ENCODE measurements around the gene ATP5ME. TPM values are rescaled to one million over a fixed set of nuclear protein-coding genes. Genes with fewer than 3 reads are reported as not detected.

Gene ATP5ME
- total and polyA plus RNA-seq, 2 of the 13 experiments (the other 11 are each of a cell fraction or from before 2014, with no cell fraction given), result 305 to 753 TPM

GRCh38 chr4:703336-704197, 29.5 kb upstream of the ATP5ME start:
- FAIRE-seq (no peak), DNase-seq (ENCODE audit: low spot score) (no peak), ATAC-seq (no peak)
- 46% methylated on average over 2 of the region's 10 CpGs for WGBS (ENCODE audit: low lambda C conversion rate)
- POLR2A ChIA-PET, result no interaction called here
- TF ChIP-seq ARID3A (IDR thresholded peaks at IDR 0.05; ENCODE audit: low read depth, low read length), result no peak
- TF ChIP-seq ZSCAN30 (CRISPR knock-in tag; IDR thresholded peaks at IDR 0.05), result no peak
- H3K4me1 ChIP-seq (ENCODE audit: insufficient read depth, low read length), result peaks cover 57% of the 10 kb centered on the region
- peaks cover 3 to 15% of the 10 kb centered on the region in 2 experiments; a peak in 2 of 5 replicates for H3K27me3 ChIP-seq (ENCODE audit: control insufficient read depth in 1 of 2, insufficient read depth in 2 of 2, low read length in 2 of 2)
- H4K20me1 ChIP-seq (ENCODE audit: insufficient read depth, low read length), result peaks cover 12% of the 10 kb centered on the region
- in situ Hi-C loops (cut with HindIII; ENCODE audit: extremely low pct_ligation_motif_present, low pct_unique_long_range_greater_than_20kb), result no loop called here
- CTCF ChIA-PET (ENCODE audit: low intra/inter-chr PET ratio, low total read pairs), result no interaction called here
- no TSS peak for BruUV-seq (replicated peaks)
- no peak overlapping the region for H2AFZ ChIP-seq (ENCODE audit: low read length)
- H3K36me3 ChIP-seq (replicated peaks in 1 of 2; ENCODE audit: control insufficient read depth in 1 of 2, insufficient read depth in 2 of 2, low read length in 2 of 2), result no peaks in the 10 kb centered on the region
- peaks cover 20% of the 10 kb centered on the region for H3K79me2 ChIP-seq (ENCODE audit: insufficient read depth, low read length)
- no peak overlapping the region for H3K9ac ChIP-seq (ENCODE audit: insufficient read depth, low read depth, low read length)
- H3K9me3 ChIP-seq (ENCODE audit: low read length), result no peaks in the 10 kb centered on the region
- H3K4me2 ChIP-seq (ENCODE audit: low read depth, low read length), result peak overlapping the region; percentile 49; the same call in 1 of the 2 replicates
- intact Hi-C loops (cut with micrococcal nuclease; ENCODE audit: unreplicated experiment), result loop anchor here (2.0 kb wide), 1 partner anchor 17 kb away; no protein-coding TSS in a partner anchor
- H3K4me3 ChIP-seq (replicated peaks in 1 of 3; ENCODE audit: insufficient read depth in 1 of 3, low read depth in 2 of 3, low read length in 3 of 3), result peak overlapping the region in 1 of 3 experiments; percentile 38; a peak in 1 of 6 replicates
- no peak overlapping the region for H3K27ac ChIP-seq (ENCODE audit: extremely low read length, insufficient read depth, low read length)

- CTCF ChIA-PET (ENCODE audit: low intra/inter-chr PET ratio, low total read pairs), result no interaction called here
- FAIRE-seq, result no peak
- Histone ChIP-seq H3K4me2 (ENCODE audit: low read depth, low read length) (no peak overlapping the region), H3K9me3 (ENCODE audit: low read length) (no peaks in the 10 kb centered on the region), H3K36me3 (replicated peaks in 1 of 2; ENCODE audit: control insufficient read depth in 1 of 2, insufficient read depth in 2 of 2, low read length in 2 of 2) (no peaks in the 10 kb centered on the region), H3K4me1 (ENCODE audit: insufficient read depth, low read length) (peaks cover 50% of the 10 kb centered on the region), H3K4me3 (replicated peaks in 1 of 3; ENCODE audit: insufficient read depth in 1 of 3, low read depth in 2 of 3, low read length in 3 of 3) (no peak overlapping the region), H4K20me1 (ENCODE audit: insufficient read depth, low read length) (peaks cover 6% of the 10 kb centered on the region; the same call in 1 of the 2 replicates), H3K9ac (ENCODE audit: insufficient read depth, low read depth, low read length) (no peak overlapping the region), H2AFZ (ENCODE audit: low read length) (no peak overlapping the region), H3K79me2 (ENCODE audit: insufficient read depth, low read length) (peaks cover 14% of the 10 kb centered on the region), H3K27ac (ENCODE audit: extremely low read length, insufficient read depth, low read length) (no peak overlapping the region), H3K27me3 (ENCODE audit: control insufficient read depth in 1 of 2, insufficient read depth in 2 of 2, low read length in 2 of 2) (peaks cover 3 to 16% of the 10 kb centered on the region in 2 experiments; a peak in 2 of 5 replicates)
- in situ Hi-C loops (cut with HindIII; ENCODE audit: extremely low pct_ligation_motif_present, low pct_unique_long_range_greater_than_20kb) (no loop called here), intact Hi-C loops (cut with micrococcal nuclease; ENCODE audit: unreplicated experiment) (no loop called here)
- 38% methylated on average over 7 of the region's 7 CpGs for whole genome bisulfite sequencing (ENCODE audit: low lambda C conversion rate)
- BruUV-seq (replicated peaks), result no TSS peak
- DNase-seq (ENCODE audit: low spot score), result no peak
- no peak for ATAC-seq
- POLR2A ChIA-PET, result no interaction called here
- no peak for TF ChIP-seq CBFB (CRISPR knock-in tag; IDR thresholded peaks at IDR 0.05)
- TF ChIP-seq ELF4 (CRISPR knock-in tag; IDR thresholded peaks at IDR 0.05; ENCODE audit: borderline replicate concordance), result no peak
- TF ChIP-seq, protein P1, sequence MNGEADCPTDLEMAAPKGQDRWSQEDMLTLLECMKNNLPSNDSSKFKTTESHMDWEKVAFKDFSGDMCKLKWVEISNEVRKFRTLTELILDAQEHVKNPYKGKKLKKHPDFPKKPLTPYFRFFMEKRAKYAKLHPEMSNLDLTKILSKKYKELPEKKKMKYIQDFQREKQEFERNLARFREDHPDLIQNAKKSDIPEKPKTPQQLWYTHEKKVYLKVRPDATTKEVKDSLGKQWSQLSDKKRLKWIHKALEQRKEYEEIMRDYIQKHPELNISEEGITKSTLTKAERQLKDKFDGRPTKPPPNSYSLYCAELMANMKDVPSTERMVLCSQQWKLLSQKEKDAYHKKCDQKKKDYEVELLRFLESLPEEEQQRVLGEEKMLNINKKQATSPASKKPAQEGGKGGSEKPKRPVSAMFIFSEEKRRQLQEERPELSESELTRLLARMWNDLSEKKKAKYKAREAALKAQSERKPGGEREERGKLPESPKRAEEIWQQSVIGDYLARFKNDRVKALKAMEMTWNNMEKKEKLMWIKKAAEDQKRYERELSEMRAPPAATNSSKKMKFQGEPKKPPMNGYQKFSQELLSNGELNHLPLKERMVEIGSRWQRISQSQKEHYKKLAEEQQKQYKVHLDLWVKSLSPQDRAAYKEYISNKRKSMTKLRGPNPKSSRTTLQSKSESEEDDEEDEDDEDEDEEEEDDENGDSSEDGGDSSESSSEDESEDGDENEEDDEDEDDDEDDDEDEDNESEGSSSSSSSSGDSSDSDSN (CRISPR knock-in tag; IDR thresholded peaks at IDR 0.05), result no peak
- TF ChIP-seq, protein P2, sequence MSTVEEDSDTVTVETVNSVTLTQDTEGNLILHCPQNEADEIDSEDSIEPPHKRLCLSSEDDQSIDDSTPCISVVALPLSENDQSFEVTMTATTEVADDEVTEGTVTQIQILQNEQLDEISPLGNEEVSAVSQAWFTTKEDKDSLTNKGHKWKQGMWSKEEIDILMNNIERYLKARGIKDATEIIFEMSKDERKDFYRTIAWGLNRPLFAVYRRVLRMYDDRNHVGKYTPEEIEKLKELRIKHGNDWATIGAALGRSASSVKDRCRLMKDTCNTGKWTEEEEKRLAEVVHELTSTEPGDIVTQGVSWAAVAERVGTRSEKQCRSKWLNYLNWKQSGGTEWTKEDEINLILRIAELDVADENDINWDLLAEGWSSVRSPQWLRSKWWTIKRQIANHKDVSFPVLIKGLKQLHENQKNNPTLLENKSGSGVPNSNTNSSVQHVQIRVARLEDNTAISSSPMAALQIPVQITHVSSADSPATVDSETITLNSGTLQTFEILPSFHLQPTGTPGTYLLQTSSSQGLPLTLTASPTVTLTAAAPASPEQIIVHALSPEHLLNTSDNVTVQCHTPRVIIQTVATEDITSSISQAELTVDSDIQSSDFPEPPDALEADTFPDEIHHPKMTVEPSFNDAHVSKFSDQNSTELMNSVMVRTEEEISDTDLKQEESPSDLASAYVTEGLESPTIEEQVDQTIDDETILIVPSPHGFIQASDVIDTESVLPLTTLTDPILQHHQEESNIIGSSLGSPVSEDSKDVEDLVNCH (CRISPR knock-in tag; IDR thresholded peaks at IDR 0.05), result no peak
- TF ChIP-seq CREBL2 (CRISPR knock-in tag; IDR thresholded peaks at IDR 0.05; ENCODE audit: borderline replicate concordance), result no peak
Measured at GRCh38 chr4:702618-703048, 28.6 kb upstream of the ATP5ME start.

All from HepG2 (cell line).